GM18498 (cell line): ENCODE results near the gene DNAJC27.
"Not testable (repeated sequence)": the region's sequence is repeated elsewhere in the genome, so short reads cannot be mapped to it uniquely, and the experiment has no call there.

ENCODE experiments used
- ATAC-seq: cut with Tn5 transposase; IDR thresholded peaks from one replicate; pipeline ENCODE4 v1.9.1; 2021; ENCODE audit warnings: mild to moderate bottlenecking, moderate library complexity; ENCODE audit not compliant: unreplicated experiment

Gene DNAJC27

DNA sequence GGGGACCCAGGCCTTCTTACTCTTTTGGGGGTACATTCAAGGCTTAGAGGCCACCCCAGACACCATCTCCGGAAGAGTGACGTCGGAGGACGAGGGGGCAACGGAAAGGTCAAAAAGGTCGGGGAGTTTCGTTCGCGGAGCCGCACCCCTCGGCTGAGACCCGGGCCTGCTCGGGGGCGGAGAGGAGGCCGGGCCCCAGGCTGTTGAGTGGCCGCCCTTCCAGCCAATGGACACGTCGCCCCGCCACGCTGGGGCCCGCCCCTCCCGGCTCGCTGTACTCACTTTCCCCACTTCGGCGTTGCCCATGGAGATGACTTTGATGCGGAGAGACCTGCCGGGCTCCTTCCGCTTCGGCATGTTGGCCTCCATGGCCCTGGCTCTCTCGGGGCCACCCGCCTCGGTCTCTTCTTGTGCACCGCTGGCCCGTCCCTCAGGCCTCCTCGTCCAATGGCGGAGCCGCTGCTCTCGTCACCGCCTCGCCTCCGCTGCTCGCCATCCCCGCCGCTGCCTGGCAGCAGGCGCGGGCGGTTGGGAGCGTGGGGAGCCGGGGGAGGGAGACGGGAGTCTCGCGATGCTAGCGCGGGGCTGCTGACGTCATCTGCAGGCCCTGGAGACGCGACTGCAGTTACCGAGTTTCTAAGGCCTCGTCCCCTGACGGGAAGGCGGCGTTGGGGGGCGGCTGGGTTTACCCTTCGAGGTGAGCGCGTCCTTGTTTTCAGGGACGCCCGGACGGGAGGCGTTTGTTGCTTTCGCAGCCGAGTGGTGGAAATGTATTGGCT lies at the start of gene DNAJC27:
Gene DNAJC27, minus strand, starts transcription at position 420 of the 779 bp plus-strand sequence. Its CDS starts 51 bp downstream, at position 369.
- peak; percentile 96 for ATAC-seq

DNA sequence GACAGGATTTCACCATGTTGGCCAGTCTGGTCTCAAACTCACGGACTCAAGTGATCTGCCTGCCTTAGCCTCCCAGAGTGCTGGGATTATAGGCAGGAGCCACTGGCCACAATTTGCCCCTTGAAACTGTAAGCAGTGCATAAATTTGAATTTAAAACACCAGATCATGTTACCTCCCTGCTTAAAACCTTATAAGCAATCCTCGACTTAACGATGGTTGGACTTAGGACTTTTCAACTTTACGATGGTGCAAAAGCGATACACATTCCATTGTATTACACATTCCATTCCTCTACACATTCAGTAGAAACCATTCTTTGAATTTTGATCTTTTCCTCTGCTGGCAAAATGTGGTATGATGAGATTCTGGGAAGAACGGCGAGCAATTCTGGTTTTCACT lies 46.9 kb upstream of the DNAJC27 start:
- ATAC-seq = no peak

DNA sequence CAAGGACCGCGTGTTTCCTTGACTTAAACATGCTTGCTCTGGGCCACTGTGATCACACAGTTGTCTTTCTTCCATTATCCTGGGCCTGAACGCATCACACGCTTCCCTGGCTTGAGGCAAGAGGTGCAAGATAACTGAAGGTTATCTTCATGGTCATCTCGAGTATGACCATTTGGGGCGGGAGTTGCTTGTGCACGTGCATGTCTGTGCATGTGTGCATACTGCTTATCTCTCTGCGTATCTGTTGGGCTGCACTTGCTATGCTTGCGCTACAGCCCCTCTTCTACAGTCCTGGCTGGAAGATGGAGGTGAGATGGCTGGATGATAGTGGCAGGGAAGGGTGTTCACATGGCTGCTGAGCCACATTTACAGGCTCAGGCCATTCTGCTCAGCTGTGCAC lies 42.9 kb upstream of the DNAJC27 start:
- no peak for ATAC-seq

DNA sequence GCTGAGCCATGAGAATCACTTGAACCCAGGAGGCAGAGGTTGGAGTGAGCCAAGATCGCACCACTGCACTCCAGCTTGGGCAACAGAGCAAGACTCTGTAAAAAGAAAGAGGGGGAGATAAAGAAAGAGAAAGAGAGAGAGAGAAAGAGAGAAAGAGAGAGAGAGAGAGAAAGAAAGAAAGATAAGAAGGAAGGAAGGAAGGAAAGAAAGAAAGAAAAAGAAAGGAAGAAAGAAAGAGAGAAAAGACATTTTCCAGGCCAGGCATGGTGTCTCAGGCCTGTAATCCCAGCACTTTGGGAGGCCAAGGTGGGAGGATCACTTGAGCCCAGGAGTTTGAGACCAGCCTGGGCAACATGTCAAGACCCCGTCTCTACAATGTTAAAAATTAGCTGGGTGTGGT lies 39.6 kb upstream of the DNAJC27 start:
- not testable (repeated sequence) for ATAC-seq

DNA sequence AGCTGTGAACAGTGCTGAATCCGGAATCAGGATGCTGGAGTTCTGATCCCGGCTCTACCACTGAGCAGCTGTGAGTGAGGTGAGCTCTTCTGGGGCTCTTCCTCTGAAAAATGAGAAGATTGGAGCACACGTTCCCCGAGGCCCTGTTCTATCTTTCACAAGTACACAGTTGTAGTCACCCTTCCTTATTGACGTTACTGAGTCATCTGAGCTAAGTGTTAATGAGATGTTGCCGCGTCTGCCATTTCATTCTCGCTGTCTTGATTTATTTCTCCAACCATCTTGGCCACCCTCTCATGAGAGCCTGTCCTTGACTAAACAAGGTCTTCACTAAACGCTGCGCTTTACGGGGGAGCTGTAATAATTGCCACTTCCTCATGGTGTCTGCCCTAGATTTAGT lies 38.2 kb upstream of the DNAJC27 start:
- no peak for ATAC-seq

DNA sequence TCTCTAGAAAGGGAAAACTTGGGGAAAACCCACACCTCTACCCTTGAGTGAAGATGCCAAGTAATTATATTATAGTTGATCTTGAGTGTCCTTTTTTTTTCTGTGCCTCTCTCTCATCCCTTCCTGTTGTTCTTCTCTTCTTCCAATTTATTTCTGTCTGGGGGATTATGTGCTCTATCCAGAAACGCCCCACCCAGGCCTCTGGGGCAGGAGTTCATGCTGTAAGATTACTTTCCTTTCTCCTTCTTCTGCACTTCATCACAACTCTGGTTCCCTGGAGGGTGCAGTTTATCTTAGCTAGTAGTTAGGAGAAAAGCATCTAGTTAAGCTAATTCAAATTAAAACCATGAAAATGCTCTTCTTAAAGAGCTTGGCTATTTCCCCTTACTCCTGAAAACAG lies 30.3 kb upstream of the DNAJC27 start:
- no peak for ATAC-seq

DNA sequence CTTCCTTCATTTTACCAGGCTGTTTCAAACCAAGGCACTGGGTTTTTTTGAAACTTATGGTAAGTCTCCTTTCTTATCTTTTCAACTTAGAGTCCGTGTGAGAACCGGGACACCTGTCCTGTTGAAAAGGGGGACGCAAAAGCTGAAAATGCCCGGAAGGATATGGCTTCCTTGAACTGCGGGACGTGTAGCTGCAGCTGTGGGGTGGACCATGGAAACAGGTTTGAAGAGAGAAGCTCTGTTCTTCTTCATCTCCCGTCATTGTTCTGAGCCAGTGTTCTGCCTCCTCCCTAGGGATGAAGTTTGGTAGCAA lies 29.5 kb upstream of the DNAJC27 start:
- no peak for ATAC-seq

DNA sequence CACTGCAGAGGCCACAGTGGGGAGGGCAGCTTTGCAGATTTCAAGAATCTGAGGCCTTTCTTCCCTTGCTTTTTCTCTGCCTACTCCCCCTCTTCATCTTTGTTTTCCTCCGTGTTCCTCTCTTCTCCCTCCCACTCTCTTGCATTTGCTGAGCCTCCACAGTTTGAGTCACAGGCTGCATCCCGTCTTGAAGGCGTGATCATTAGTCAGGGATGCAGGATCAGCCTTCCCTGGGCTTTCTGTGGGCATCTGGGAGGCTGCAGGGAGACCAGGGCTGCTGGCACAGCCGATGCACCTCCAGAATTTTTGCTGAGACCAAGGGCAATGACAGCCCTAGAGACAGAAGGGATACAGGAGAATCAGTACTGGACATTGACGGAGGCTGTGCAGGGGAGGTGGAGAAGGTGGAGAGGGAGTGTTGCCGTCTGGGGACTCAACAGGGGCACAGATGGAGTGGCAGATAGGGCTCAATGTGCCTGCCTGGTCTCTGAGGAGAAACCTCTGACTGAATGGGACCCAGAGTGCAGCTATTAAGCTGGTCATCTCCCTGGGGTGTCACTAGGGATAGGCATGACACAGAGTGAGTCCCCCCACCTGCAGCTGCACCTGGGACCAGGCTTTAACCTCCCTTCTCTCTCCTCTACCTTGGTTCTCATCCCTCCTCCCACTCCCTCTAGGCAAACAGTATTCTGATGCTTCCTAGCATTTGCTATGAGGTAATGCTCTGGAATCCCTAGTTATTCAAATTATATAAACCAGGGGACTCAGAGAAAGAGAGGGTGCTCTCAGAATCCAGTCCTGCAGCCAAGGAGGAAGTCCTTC lies 29.0 kb upstream of the DNAJC27 start:
- ATAC-seq = no peak

DNA sequence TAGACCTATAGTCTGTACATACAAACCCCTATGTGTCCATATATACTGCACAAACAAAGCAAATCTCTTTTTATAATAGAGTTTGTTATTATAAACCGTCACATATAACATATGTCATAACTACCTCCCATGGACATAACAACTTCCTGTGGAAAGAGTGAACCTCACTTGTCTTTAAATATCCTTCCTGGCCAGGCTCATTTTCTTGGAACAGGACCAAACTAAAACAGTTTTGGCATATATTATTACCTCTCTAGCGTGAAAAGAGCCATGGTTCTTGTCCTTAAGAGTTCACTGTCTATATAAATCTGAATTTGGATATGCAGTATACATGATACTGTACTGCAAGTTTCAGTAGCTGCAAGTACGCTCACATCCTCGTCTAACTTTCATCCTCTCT lies 28.3 kb upstream of the DNAJC27 start:
- no peak for ATAC-seq

DNA sequence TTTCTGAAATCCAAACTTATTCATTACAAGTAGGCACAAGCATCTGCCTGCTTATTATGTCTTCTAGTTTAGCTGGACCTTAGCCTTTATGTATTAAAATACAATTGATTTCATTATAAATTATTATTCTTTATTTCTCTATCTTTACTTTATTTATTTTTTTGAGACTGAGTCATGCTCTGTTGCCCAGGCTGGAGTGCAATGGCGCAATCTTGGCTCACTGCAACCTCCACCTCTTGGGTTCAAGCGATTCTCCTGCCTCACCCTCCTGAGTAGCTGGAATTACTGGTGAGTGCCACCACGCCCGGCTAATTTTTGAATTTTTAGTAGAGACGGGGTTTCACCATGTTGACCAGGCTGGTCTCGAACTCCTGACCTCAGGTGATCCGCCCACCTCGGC lies 27.3 kb upstream of the DNAJC27 start:
- ATAC-seq = not testable (repeated sequence)

DNA sequence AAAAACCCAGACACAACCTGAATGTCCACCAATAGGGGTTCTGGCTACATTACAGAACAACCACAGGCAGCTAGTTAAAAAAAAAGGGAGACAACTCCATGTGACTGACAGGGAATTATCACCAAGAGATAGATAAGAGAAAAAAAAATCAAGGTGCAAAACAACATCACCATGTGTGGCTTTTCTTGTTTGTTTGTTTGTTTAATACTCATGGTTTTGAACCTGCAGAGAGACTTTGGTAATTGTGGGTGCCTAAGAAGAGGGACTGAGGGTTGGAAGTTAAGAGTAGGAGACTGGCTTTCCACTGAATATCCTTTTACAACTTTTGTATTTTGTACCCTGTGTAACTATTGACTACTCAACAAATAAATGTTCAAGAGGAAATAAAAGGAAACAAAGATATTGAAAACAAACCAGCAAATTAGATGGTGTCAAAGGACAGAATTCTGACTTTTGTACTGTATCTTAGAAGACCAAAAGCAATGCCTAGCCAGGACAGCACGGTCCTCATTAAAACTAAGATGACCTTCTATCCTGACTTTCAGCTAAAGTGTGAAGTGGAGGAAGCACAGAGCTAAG lies 22.5 kb upstream of the DNAJC27 start:
- no peak for ATAC-seq

DNA sequence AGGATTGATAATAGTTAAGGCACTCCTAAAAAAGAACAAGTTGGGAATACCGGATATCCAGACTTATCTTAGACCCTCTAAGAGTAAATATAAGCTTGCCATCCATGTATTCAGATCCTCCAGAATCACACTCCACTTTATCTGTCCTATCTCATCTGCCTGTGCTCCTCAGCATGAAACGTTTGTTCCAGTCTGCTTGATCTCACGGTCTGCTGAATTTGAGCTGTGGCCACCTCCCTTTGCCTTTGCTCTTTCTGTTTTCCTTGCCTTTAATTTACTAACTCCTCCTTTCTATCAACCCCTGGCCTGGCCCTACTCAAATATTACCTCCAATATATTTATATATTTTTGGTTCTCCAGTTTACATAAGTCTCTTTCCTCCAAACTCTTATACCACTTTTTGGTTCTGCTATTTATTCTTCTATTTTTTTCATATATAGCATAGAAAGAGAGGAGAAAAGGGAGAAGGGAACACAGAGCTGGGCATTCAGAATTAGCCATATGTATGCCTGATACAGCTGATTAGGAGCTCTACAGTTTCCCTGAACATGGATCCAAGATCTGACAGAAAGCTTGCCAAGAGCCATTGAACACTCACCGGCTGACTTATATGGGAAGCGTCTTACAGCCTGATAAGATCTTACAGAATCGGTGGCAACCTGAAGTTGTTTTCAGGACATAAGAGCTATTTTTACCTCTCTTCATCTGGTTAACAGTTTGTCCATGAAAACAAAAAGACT lies 21.8 kb upstream of the DNAJC27 start:
- no peak for ATAC-seq

DNA sequence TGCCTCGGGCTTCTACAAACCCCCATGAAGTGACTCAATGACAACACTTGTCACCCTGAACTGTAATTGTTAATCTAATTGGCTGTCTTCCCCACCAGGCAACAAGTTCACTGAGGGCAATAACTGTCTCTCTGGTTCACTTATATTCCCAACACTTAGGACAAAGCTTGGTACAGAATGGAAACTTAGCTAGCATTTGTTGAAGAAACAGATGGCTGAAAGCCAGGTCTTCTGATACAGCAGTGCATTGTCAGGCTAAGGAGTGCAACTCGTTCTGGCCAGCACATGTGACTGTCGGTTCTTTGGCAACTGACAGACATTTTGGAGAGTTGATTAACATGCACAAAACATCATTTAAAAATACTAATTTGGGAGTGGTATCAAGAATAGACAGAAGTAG lies 14.6 kb upstream of the DNAJC27 start:
- no peak for ATAC-seq

DNA sequence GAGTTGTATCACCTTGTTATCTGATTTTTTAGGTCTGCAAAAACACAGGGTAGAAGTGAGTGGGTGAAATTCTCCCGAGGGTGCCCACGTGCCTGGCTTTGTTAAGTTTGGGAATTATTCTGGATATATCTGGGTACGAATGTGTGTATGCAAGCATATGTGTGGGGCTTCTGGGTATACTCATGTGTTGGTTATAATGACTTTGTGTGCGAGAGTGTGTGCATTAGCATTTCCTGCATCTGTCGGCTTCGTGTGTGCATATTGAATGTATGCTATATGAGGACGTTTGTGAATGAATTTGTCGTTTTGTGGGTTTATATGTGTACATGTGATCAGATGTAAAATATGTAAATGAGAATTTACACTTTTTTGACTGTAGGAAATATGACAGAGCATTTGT lies 13.8 kb upstream of the DNAJC27 start:
- ATAC-seq = no peak

DNA sequence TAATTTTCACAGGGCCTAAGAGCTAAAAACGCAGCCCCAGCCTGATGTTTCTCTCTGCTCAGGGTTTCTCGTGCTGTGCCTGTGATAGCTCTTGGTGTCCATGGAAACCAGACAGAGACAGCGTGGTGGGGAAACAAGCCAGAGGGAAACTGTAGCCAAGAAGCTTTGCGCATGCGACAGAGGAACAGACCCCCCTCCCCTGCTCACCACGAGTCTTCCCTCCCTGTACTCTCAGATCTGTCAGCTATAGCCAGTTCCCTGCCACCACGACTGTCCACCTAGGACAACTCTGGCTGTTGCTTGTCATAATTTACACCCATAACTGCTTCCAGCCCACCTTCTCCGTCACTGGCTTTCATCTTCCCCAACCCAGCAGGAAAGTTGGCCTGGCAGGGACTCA lies 13.2 kb upstream of the DNAJC27 start:
- no peak for ATAC-seq

DNA sequence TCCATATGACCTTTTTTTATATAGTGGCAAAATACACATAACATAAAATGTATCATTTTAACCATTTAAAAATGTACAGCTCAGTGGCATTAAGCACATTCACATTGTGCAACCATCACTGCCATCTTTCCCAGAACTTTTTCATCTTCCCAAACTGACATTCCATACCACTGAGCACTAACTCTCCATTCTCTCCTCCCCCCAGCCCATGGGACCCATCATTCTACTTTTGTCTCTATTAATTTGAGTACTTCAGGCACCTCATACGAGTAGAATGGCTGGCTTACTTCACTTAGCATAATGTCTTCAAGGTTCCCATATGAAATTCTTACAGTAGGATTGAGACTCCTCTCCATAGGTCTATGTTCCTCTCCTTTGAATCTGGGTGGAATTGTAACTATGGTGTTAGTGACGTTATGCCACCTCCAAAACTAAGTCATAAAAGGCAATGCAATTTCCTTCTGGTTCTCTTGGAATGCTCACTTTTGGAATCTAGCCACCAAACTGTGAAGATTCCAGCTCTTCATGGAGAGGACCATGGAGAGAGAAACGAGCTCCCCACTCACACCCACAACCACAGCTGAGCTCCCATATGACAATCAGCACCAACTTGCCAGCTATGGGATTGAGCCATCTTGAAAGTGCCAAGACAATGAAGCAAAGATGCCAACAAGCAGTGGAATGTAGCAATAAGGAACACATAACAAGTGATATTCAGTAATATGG lies 9.8 kb upstream of the DNAJC27 start:
- ATAC-seq = no peak

DNA sequence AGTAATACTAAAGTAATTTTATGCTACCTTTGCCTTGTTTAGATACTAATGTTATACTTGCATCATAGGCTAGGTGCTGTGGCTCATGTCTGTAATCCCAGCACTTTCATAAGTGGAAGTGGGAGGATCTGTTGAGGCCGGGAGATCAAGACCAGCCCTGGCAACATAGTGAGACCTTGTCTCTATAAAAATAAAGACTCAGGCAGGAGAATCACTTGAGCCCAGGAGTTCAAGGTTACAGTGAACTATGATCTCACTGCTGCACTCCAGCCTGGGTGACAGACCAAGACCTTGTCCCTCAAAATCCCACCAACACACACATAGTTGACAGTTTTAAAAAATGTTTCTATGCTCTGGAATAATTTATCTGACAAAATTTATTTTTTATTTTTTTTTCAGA lies 6.9 kb upstream of the DNAJC27 start:
- ATAC-seq = no peak

DNA sequence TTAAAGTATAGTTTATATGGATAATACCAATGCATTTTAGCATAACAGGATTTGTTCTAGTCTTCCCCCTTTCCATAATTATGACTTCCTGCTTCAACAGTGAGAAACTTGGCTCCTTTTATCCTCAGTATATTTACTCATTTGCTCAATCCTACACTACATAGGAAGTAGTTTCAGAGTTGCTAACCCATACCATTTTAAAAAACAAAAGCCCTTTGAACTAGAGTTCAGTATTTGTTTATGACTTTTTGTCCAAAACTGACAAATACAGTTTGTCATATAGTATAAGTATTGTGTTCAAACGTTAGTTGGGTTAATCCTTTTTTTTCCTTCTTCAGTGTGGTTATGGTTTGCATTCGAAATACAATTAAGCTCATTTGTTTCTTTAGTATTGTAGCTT lies 5.9 kb upstream of the DNAJC27 start:
- ATAC-seq = no peak

DNA sequence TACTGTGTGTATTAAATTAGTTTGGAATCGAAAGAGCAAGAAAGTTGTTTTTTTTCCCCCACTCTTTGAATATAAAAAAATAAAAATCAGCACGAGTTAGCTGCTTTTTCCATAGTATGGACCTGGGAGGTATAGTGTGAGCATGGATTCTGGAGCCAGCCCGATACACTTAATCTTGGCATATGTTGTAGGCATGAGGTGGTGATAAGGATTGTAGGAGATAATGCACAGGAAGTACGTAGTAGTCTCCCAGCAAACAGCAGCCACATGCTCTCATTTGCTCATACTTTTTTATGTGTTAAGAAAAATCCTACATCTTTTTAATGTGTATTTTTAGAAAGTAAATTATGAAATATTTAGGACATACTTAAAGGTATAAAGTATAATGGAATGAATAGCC lies 2.1 kb upstream of the DNAJC27 start:
- ATAC-seq = no peak

DNA sequence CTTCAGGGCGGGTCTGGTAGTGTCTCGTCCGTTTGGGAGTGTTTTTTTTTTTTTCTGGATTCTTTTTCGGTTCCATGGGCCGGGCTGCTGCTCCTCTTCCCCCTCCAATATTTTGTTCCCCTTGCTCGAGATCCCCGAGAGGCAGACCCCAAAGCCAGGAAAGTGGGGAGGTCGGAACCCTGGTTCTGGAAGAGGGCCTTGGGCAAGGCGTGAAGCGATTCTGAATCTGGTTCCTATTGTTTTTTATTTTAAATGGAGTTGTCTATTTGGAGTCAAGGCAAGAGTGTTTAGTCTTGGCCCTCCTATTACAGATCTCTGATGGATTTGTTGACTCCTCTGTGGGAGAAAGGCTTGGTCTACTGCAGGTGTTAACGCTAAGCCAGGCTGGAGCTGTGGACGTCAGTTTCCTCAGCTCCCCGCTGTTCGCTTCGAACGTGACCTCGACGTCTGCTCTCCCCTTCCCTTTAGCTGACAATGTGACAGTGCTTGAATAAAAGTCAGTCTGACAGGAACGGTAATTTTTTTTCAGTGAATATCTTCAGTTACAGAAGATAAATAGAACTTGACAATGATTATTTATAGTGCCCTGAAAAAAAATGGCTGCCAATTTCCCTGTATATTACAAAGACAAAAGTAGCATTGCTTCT lies 683 bp upstream of the DNAJC27 start:
- ATAC-seq = no peak

DNA sequence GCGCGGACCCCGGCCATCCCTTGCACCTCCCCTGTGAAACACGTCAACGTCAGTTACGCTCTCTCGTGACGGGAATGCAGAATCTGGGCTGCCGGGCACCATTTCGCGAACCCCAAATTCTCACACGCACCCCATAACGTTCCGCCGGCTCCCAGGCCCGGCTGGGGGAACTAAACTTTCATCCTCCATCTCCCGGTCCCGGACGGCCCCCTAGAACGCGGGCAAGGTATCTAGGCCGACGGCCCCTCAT lies 544 bp downstream of the DNAJC27 start:
- ATAC-seq = no peak
